Daoy (cell line): ENCODE results near the gene ATP5IF1. TPM values are rescaled to one million over a fixed set of nuclear protein-coding genes. Genes with fewer than 3 reads are reported as not detected.

Source experiments
- DNase-seq: peaks from one replicate; pipeline ENCODE4 v3.0.0-alpha.2; 2015; ENCODE audit warnings: low read depth
- total RNA-seq: library from RNA; depleted of rRNA; stranded (reverse); fragments of >200 nt; shearing (Covaris generic); gene quantifications from 2 replicates; pipeline ENCODE4 v1.2.3, GENCODE V29; 2014; rRNA removed

The ATP5IF1 gene
- 138 and 150 TPM in 2 replicates for total RNA-seq

DNA sequence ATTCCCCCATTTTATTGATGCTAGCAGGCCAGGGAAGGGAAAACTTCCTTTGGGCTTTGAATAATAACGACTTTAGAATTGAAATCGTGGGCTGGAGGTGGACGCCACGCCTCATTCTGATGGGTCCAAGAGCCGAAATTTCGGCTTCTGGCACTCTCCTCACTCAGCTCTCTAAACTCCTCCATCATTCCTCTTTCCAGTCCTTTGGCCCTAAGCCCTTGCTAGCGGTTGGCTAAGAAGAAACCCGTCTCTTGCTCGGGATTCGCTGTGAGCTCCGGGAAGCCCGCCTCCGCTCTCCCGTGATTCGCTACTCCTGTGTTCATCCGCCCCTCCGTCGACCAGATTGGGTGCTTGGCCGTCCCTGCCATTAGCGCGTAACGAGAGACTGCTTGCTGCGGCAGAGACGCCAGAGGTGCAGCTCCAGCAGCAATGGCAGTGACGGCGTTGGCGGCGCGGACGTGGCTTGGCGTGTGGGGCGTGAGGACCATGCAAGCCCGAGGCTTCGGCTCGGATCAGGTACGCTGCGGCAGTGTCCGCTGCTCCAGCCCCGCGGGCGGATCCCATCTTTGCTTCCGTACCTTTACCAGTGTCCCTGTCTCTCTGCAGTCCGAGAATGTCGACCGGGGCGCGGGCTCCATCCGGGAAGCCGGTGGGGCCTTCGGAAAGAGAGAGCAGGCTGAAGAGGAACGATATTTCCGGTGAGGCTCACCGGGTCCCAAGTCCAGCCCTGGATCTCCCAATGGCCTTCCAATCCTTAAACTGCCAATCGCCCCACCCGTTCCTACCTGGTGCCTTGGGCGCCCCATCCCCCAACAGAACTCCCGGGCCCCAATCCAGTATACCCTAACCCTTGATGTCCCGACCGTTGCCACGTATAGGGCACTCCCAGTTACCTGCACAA, at the start of gene ATP5IF1:
ATP5IF1 (plus strand) TSS at position 370 of the 901 bp plus-strand sequence; CDS start at position 430, 60 bp downstream.
- DNase-seq: peak; percentile 99

DNA sequence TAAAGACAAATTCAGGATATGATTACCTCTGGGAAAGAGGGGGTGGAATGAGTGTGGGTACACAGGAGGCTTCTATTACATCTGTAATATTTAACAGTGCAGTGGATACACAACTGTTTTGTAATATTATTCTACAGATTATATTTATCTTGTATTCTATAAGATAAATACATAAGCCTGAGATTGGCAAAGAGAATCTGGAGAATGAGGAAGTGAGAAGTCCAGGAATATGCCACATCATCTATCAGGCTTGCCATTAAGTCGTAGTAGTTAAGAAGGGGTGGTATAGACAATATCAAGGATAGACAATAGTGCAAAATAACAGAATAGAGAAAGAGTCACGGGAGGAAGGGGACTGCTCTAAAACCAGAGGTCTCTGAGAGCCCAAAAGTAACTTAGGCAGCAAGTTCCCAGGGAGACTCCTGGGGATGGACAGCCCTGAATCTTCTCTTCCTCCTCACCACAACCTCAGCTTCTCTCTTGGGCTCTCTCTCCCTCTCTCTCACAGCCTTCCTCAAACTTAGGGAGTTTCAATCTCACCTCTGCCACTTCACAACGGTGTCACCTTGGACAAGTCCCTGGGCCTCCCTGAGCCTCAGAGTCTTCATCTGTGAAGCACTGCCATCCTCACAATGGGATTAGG, 45.5 kb upstream of the ATP5IF1 start:
- no peak for DNase-seq

GRCh38 chr1:28190996-28191645, 44.8 kb upstream of the ATP5IF1 start:
- no peak for DNase-seq

DNA sequence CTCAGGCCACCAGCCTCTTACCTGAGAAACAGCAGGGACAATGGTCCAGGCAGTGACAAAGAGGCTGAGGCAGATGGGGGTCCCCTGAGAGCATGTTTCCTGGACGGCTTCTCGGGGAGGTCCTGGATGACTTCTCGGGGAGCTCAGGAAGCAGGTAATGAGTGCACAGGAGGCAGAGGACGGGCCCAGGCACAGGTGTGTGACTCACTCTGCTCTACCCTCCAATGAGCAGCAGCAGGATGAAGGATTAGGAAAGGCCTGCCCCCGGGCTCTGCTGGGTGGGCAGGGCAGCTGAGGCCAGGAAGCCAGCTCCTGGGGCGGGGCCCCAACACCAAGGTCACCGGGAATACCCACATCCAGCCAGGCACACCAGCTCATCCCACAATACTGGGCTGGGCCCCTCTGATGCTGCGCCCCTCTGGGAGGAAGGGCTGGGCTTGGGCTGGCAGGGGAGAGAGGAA, 42.2 kb upstream of the ATP5IF1 start:
- peak; percentile 15 for DNase-seq

- DNase-seq: no peak
These were observed 41.4 kb upstream of the ATP5IF1 start for GRCh38 chr1:28194326-28195035.

GRCh38 chr1:28195780-28196179, 40.1 kb upstream of the ATP5IF1 start:
- DNase-seq: no peak

DNA sequence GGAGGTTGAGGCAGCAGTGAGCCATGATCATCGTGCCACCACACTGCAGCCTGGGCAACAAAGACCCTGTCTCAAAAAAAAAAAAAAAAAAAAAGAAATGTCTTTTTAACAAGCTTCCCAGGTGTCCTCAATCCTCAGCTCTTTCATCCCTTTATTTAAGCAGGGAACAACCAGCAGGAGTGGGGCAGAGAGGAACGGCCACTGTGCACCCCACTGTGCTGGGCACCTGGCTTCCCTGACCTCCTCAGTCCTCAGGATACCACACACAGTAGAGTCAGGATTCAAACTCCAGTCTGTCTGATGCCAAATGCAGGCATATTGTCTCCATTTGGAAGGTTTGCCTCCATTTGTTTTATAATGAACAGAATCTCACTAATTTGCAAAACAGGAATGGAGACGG, 39.6 kb upstream of the ATP5IF1 start:
- DNase-seq: no peak

GRCh38 chr1:28197682-28198415, 38.1 kb upstream of the ATP5IF1 start:
- no peak for DNase-seq

DNA sequence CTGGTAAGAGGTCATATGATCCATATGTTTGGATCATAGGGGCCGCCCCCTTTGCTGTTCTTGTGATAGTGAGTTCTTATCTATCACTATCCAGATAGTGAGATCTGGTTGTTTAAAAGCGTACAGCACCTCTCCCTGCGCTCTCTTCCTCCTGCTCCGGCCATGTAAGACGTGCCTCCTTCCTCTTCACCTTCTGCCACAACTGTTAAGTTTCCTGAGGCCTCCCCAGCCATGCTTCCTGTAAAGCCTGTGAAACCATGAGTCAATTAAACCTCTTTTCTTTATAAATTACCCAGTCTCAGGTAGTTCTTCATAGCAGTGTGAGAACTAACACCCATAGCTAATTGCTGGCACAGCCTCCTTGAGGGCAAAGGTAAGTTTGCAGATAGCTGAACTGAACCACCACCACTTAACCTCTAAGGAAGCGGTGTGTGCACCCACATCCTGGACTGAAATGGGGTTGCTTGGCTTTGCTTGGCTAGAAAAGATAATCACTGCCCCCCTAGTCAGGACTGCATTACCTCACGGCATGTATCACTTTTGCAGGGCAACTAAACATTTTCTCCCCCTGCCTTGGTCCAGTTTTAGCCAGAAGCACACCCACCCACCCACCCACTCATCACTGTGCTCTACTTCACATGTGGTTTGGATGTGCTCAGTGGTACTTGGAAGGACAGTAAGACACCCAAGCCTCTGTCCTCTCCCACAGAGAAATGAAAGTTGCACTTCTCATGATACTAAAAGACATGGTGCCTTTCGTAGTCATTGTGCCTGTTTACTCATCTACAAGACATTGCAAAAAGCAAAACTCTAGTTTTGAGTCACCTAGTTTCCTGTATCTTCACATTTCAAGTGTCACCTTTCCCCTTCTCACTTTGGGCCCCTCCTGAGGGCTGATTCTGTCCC, 36.3 kb upstream of the ATP5IF1 start:
- DNase-seq: no peak

GRCh38 chr1:28200234-28200873, 35.6 kb upstream of the ATP5IF1 start:
- DNase-seq: no peak

DNA sequence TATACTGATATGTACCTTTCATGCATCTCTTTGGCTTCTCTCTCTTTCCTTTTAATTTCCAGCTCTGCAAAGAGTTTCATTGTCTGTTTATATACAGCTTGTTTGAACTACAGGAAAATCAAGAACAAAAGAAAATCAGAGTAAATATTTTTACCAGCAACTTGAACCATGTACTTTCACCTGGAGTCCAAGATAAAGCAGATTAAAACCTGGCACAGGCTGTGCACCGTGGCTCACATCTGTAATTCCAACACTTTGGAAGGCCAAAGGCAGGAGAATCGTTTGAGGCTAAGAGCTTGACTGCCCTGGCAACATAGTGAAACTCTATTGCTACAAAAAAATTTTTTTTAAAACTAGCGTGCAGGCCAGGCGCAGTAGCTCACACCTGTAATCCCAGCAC, 30.7 kb upstream of the ATP5IF1 start:
- no peak for DNase-seq

DNA sequence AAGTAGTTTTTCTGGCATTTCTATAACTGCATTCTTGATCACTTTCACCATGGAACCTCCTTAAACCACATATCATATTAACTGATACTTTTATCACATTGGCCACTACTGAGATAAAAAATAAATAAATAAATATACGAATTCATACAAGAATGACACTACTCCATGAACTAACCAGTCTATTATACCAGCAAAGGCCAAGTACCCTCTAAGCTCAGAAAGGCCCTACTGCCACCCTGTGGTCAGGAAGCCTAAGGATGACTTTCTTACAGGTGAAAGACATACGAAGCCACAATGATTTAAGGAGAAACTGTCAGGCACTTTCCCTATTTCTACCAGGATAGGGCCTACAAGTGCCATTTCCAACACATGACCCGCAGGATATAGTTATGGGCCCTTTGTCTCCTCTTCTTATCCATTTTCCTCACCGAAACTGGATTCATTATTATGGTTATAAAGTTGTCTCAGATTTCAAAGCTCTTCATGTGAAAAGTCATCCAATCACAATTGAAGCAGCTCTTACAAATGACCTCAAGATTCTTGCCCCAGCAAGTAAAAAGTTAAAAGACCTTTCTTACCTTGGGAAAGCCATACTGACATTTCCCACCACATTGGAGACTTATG, 27.0 kb upstream of the ATP5IF1 start:
- DNase-seq: peak; percentile 47

DNA sequence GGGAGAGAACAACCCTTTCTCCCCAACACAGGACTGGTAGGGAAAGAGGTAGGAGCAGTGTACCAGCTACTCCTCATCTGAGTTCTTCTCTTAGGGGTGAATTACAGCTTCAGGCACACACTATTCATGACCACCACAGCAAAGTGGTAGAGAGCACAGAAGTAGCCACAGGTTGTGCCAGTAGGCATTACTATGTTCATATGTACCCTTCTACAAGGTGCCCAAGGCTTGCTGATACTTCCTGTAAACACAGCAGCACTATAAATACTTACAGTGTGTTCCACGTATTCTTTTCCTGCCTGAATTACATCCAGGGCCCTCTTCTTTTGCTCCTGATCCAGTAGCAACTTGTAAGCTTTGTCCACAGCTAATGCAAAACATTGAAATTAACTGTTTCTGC, 26.2 kb upstream of the ATP5IF1 start:
- no peak for DNase-seq

DNA sequence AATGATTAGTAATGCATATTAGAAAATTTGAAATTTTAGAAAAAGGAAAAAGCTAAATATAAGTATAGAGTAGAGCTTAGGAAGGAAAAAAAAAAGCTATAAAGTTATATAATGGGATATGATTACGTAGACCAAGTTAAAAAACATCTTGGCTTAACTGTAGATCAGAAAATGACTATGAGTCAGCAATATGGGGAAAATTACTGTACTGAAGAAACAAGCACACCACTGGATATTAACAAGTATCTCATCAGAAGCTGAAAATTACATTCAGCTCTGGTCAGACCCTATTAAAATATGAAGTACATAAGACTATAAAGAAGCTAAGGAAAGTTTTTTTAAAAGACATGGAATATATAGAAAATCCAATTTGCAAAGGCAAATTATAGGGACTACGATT, 22.6 kb upstream of the ATP5IF1 start:
- DNase-seq: no peak

DNA sequence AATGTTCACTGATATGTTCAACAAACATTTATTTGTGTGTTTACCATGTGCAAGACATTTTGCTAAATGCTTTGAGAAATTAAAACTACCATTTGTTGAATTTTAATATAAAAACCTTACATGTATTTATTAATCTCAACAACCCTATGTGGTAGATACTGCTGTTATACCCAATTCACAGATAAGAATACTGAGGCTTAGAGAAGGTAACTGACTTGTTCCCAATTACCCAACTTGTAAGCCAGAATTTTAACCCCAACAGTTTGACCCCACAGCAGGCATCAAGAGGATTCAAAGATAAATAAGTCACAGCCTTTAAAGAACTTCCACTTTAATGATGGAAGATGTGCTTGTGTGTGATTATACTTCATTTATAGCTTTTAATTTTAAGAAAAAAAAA, 6.8 kb upstream of the ATP5IF1 start:
- no peak for DNase-seq

DNA sequence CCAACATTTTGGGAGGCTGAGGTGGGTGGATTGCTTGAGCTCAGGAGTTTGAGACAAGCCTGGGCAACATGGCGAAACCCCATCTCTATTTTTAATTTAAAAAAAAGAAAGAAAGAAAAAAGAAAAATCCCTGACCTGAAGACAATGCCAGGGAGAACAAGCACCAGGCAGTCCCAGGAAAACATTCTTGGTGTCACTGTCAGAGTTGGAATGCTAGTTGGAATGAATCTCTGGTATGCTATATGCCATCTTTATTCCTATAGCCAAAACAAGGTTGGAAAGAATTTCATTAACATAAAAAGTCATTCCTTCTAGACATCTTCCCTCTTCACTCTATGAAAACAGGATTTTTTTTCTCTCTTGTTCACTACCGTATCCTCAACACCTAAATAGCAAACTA, 5.9 kb upstream of the ATP5IF1 start:
- DNase-seq: no peak

- peak; percentile 95 for DNase-seq
These were observed 3.2 kb upstream of the ATP5IF1 start, which contains the start of gene DNAJC8 for GRCh38 chr1:28232558-28233263. Gene DNAJC8 (minus strand): TSS chr1:28233029. CDS start chr1:28232998, 31 bp downstream.

GRCh38 chr1:28233264-28233606, 2.7 kb upstream of the ATP5IF1 start:
- DNase-seq: no peak
